ENCODE measurements around the gene CARMIL1.

The CARMIL1 gene

GRCh38 chr6:25280344-25281074, 1.3 kb downstream of the CARMIL1 start:
- DNase-seq (ENCODE audit: low read depth), result peak; percentile 24
- TF ChIP-seq CTCF (conservative IDR thresholded peaks at IDR 0.05; ENCODE audit: low read depth, low read length), result no peak

GRCh38 chr6:25286891-25287290, 7.7 kb downstream of the CARMIL1 start:
- DNase-seq (ENCODE audit: low read depth), result no peak
- TF ChIP-seq CTCF (conservative IDR thresholded peaks at IDR 0.05; ENCODE audit: low read depth, low read length), result no peak

More at GRCh38 chr6:25280344-25281074, 1.3 kb downstream of the CARMIL1 start:
- H3K4me3 ChIP-seq (ENCODE audit: low read depth, low read length), result peak overlapping the region; percentile 73

GRCh38 chr6:25287941-25288340, 8.8 kb downstream of the CARMIL1 start:
- TF ChIP-seq CTCF (conservative IDR thresholded peaks at IDR 0.05; ENCODE audit: low read depth, low read length), result no peak
- H3K4me3 ChIP-seq (ENCODE audit: low read depth, low read length), result no peak overlapping the region
- no peak for DNase-seq (ENCODE audit: low read depth)

More at GRCh38 chr6:25286891-25287290, 7.7 kb downstream of the CARMIL1 start:
- no peak overlapping the region for H3K4me3 ChIP-seq (ENCODE audit: low read depth, low read length)

- no peak overlapping the region for H3K4me3 ChIP-seq (ENCODE audit: low read depth, low read length)
- no peak for TF ChIP-seq CTCF (conservative IDR thresholded peaks at IDR 0.05; ENCODE audit: low read depth, low read length)
- no peak for DNase-seq (ENCODE audit: low read depth)
Observed at GRCh38 chr6:25288518-25288917, 9.3 kb downstream of the CARMIL1 start.

- DNase-seq (ENCODE audit: low read depth), result no peak
- no peak for TF ChIP-seq CTCF (conservative IDR thresholded peaks at IDR 0.05; ENCODE audit: low read depth, low read length)
- no peak overlapping the region for H3K4me3 ChIP-seq (ENCODE audit: low read depth, low read length)
Observed at GRCh38 chr6:25290306-25291060, 11.3 kb downstream of the CARMIL1 start.

GRCh38 chr6:25292384-25292783, 13.2 kb downstream of the CARMIL1 start:
- no peak for TF ChIP-seq CTCF (conservative IDR thresholded peaks at IDR 0.05; ENCODE audit: low read depth, low read length)
- no peak for DNase-seq (ENCODE audit: low read depth)
- H3K4me3 ChIP-seq (ENCODE audit: low read depth, low read length), result no peak overlapping the region

All from choroid plexus epithelial cell (primary cell).